ENCODE results near the gene GOLGA2.

DNA sequence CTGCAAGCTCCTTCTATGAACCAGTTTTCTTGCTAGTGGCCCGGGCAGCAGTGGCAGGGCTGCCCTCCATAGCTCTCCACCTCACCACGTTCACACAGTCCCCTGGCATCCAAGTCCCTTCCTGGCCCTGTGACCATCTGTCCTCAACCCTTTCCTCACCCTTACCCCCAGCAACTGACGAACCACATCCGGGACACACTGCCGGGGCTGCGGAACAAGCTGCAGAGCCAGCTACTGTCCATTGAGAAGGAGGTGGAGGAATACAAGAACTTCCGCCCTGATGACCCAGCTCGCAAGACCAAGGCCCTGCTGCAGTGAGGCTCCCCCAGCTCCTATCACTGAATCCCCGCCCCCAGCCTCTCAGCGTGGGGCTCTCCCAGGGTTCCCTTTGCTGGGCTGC, 53.8 kb downstream of the GOLGA2 start:
- TF ChIP-seq, protein P1, sequence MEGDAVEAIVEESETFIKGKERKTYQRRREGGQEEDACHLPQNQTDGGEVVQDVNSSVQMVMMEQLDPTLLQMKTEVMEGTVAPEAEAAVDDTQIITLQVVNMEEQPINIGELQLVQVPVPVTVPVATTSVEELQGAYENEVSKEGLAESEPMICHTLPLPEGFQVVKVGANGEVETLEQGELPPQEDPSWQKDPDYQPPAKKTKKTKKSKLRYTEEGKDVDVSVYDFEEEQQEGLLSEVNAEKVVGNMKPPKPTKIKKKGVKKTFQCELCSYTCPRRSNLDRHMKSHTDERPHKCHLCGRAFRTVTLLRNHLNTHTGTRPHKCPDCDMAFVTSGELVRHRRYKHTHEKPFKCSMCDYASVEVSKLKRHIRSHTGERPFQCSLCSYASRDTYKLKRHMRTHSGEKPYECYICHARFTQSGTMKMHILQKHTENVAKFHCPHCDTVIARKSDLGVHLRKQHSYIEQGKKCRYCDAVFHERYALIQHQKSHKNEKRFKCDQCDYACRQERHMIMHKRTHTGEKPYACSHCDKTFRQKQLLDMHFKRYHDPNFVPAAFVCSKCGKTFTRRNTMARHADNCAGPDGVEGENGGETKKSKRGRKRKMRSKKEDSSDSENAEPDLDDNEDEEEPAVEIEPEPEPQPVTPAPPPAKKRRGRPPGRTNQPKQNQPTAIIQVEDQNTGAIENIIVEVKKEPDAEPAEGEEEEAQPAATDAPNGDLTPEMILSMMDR (conservative IDR thresholded peaks at IDR 0.05) = no peak
- TF ChIP-seq EZH2 (IDR thresholded peaks at IDR 0.05; ENCODE audit: low read depth) = no peak

Data from PC-9 (cell line).